DMS53 treated with DMSO at 0.1 percent for 48 hours (cell line): ENCODE results near the gene CHN2.

Experiments
- DNase-seq: peaks from one replicate; lab custom pipeline; 2025; ENCODE audit not compliant: unreplicated experiment; lab: John Stamatoyannopoulos, UW

CHN2 gene

GRCh38 chr7:29331163-29331562 is 136.6 kb downstream of the CHN2 start:
- no peak for DNase-seq

- no peak for DNase-seq
Observed at GRCh38 chr7:29332042-29332811, 137.7 kb downstream of the CHN2 start.

- DNase-seq, result no peak
Observed at GRCh38 chr7:29332875-29333855, 138.6 kb downstream of the CHN2 start.

GRCh38 chr7:29335188-29336083 is 140.9 kb downstream of the CHN2 start:
- peak; percentile 41 for DNase-seq

- peak; percentile 28 for DNase-seq
Observed at GRCh38 chr7:29337546-29338116, 143.1 kb downstream of the CHN2 start.

GRCh38 chr7:29340696-29341095 is 146.1 kb downstream of the CHN2 start:
- no peak for DNase-seq

GRCh38 chr7:29341156-29341555 is 146.6 kb downstream of the CHN2 start:
- no peak for DNase-seq

- DNase-seq, result no peak
Observed at GRCh38 chr7:29342761-29343160, 148.2 kb downstream of the CHN2 start.

GRCh38 chr7:29343399-29343798 is 148.8 kb downstream of the CHN2 start:
- DNase-seq, result no peak

GRCh38 chr7:29344334-29344978 is 149.9 kb downstream of the CHN2 start:
- no peak for DNase-seq

GRCh38 chr7:29345590-29345989 is 151.0 kb downstream of the CHN2 start:
- peak; percentile 47 for DNase-seq

- DNase-seq, result no peak
Observed at GRCh38 chr7:29346231-29346978, 151.8 kb downstream of the CHN2 start.

GRCh38 chr7:29349362-29349761 is 154.8 kb downstream of the CHN2 start:
- no peak for DNase-seq

- no peak for DNase-seq
Observed at GRCh38 chr7:29350351-29350750, 155.8 kb downstream of the CHN2 start.

GRCh38 chr7:29352041-29352440 is 157.5 kb downstream of the CHN2 start:
- no peak for DNase-seq

- DNase-seq, result no peak
Observed at GRCh38 chr7:29353810-29354209, 159.2 kb downstream of the CHN2 start.

GRCh38 chr7:29354340-29354739 is 159.8 kb downstream of the CHN2 start:
- no peak for DNase-seq

- DNase-seq, result no peak
Observed at GRCh38 chr7:29355388-29355787, 160.8 kb downstream of the CHN2 start.

- DNase-seq, result no peak
Observed at GRCh38 chr7:29356631-29357030, 162.1 kb downstream of the CHN2 start.
